Tibial nerve (tissue), 4 donors: ENCODE data around the gene CCZ1. TPM values are rescaled to one million over a fixed set of nuclear protein-coding genes. Genes with fewer than 3 reads are reported as not detected.
"Not testable (repeated sequence)": the region's sequence is repeated elsewhere in the genome, so short reads cannot be mapped to it uniquely, and the experiment has no call there.

ENCODE experiments used
- DNase-seq, 2 donors: peaks; one replicate each; pipeline ENCODE4 v3.0.0-alpha.2; 2019; ENCODE audit warnings: low spot score in 2 of 2
- H3K27ac ChIP-seq, 4 donors: fragments of 200-600 bp; sonication (generic) in 3 of 4; one replicate each; pipeline ENCODE4 v1.5.1; 2017 to 2019; ENCODE audit warnings: mild to moderate bottlenecking in 1 of 4
- H3K27me3 ChIP-seq, 2 donors: fragments of 200-600 bp; sonication (generic) in 1 of 2; one replicate each; pipeline versions ENCODE4 v1.5.1 to v1.6.0; 2017 to 2019
- H3K36me3 ChIP-seq, 3 donors: fragments of 200-600 bp; sonication (generic); one replicate each; pipeline ENCODE4 v1.5.1; 2018 to 2019
- H3K4me1 ChIP-seq, 4 donors: fragments of 200-600 bp; sonication (generic) in 3 of 4; one replicate each; pipeline ENCODE4 v1.5.1; 2017 to 2019
- H3K4me3 ChIP-seq, 4 donors: fragments of 200-600 bp; sonication (generic) in 3 of 4; one replicate each; pipeline ENCODE4 v1.5.1; 2017 to 2019; ENCODE audit warnings: mild to moderate bottlenecking in 1 of 4, moderate library complexity in 1 of 4
- H3K9me3 ChIP-seq, 4 donors: fragments of 200-600 bp; sonication (generic) in 3 of 4; one replicate each; pipeline ENCODE4 v1.5.1; 2017 to 2019
- WGBS, 2 donors: methylation state at CpG; one replicate each; pipeline ENCODE4 v1.1.5; 2018; 5-methylcytosine and 5-hydroxymethylcytosine counted together
- small RNA-seq: library from RNA; depleted of rRNA; stranded (forward); fragments of <200 nt; gene quantifications from one replicate; pipeline ENCODE3, GENCODE V24; 2016
- total RNA-seq, 4 donors: library from RNA; depleted of rRNA; stranded (reverse); fragments of >200 nt; gene quantifications; one replicate each; pipeline ENCODE4 v1.1.0, GENCODE V29; 2016

Gene CCZ1
- total RNA-seq, 4 donors from 2014 or later = 30.8 to 44.1 (median 38.1) TPM

DNA sequence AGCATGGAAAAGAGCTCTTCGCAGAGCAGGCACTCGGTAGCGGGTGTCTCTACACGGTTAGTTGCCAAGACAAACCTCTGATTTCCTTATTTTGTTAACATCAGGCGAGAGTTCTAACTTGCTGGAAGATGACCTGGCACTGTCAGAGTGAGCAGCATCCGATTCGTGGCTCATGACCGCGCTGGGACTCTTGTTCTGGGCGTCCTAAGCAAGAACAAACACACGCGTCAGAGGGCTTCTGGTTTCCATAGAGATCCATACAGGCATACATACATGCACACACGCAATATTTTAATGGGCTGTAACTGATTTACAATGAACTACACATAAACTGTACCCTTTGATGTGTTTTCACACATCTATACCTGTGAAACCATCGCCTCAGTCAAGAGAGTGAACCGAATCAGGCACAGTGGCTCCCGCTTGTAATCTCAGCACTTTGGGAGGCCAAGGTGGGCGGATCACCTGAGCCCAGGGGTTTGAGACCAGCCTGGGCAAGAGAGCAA lies 36.5 kb downstream of the CCZ1 start:
- H3K36me3 ChIP-seq, H3K4me1 ChIP-seq, H3K27ac ChIP-seq, DNase-seq, H3K27me3 ChIP-seq, H3K4me3 ChIP-seq, H3K9me3 ChIP-seq: not testable (repeated sequence)
- WGBS, 2 donors = no CpG with 5 or more reads among the region's 17 CpGs

DNA sequence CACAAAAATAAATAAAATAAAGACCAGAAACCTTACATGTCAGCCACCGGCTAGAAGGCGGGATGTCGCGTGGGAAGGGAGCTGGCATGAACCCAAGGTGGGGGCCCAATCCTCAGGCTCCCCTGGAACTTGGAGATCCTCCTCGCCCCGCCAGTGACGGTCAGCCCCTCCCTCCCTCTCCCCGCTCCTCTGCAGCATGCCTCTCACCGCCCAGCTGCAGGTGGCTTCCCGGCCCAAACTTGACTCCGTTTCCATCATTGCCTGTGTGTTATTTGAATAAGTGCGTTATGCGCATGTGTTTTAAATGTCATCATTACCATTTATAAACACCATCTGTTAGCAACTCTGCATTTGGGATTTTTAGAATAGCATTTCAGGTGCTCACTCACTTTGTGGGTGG lies 64.7 kb downstream of the CCZ1 start:
- not testable (repeated sequence) for H3K36me3 ChIP-seq
- 27 to 67% methylated on average over 3 of the region's 13 CpGs for whole genome bisulfite sequencing, 2 donors

DNA sequence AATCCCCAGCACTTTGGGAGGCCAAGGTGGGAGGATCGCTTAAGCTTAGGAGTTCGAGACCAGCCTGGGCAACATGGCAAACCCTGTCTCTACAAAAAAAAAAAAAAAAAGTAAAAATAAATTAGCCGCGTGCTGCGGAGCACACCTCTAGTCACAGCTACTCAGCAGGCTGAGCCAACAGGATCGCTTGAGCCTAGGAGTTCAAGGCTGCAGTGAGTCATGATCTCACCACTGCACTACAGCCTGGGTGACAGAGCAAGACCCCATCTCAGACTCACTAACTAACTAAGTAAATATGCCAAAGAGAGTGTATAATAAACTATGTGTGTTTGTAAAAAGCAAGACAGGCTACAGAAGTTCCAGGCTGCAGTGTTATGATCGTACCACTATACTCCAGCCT lies 65.3 kb downstream of the CCZ1 start:
- H3K9me3 ChIP-seq, H3K36me3 ChIP-seq, H3K27me3 ChIP-seq, H3K27ac ChIP-seq, H3K4me1 ChIP-seq, H3K4me3 ChIP-seq, DNase-seq: not testable (repeated sequence)
- WGBS, 2 donors = 79 to 85% methylated on average over 4 to 5 of the region's 7 CpGs

More for the DNA sequence above, 64.7 kb downstream of the CCZ1 start:
- H3K27me3 ChIP-seq, H3K4me3 ChIP-seq, H3K27ac ChIP-seq, H3K9me3 ChIP-seq, DNase-seq, H3K4me1 ChIP-seq: not testable (repeated sequence)

DNA sequence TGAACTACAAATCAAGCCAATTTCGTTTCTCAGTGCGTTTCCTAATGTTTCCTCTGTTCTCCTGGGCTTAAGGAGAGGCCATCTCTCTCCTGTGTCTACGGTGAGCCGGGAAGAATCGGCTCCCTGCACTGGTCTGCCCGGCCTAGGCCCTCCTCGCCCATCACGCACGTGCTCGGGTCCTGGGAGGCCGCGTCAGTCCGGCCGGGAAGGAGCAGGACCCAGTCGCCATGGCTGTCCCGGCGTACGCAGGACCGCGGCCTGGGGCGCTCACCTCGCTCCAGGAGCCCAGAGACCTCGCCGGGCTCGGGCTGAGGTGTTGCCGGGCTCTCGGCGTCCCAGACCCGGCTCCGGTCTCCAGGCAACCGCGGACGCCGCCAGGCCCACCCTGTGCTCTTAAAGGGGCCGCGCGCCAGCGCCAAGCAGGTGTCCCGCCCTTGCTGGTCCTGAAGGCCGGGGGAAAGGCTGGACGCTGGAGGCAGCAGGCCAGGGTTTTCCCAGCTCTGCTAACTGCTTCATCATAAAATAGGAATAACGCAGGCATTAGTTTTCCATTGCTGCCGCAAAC lies 71.9 kb downstream of the CCZ1 start, which contains the start of gene RSPH10B:
Gene RSPH10B, minus strand, starts transcription at position 343 of the 565 bp plus-strand sequence. CDS start 3,573 bp downstream, outside the sequence.
- WGBS, 2 donors = no CpG with 5 or more reads among the region's 43 CpGs
- peak within 1 kb of the TSS in 1 of 4 donors; percentile 24 for H3K4me3 ChIP-seq
- H3K27ac ChIP-seq, H3K4me1 ChIP-seq, H3K9me3 ChIP-seq, H3K36me3 ChIP-seq, H3K27me3 ChIP-seq, DNase-seq: not testable (repeated sequence)

DNA sequence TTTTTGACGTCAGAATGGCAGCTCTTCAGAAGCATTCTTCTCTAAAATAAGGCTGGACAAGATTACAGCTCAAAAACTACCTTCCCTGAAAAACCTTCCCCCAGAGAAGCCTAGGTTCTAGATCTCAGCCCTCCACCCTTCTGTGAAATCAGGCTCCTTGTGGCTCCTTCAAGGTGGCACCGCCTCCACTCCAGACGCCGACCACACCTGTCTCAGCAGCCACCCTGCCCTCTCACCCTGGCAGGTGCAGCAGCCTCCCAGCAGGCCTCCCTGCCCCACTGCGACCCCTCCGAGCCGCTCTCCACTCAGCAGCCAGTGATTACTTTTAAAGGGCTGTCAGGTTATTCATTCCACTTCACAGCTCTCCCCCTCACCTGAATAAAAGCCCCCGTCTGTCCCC lies 75.0 kb downstream of the CCZ1 start:
- no CpG with 5 or more reads among the region's 8 CpGs for WGBS, 2 donors
- not testable (repeated sequence) for H3K4me3 ChIP-seq, DNase-seq, H3K27ac ChIP-seq, H3K27me3 ChIP-seq, H3K9me3 ChIP-seq, H3K4me1 ChIP-seq
- peaks cover 0 to 14% (median 0%) of the 10 kb centered on the region in 3 donors for H3K36me3 ChIP-seq

Small RNA genes within 50 kb of the gene (small RNA-seq; reads per million reads assigned to genes)
- not detected for gene RN7SL556P

Other genes starting within 250 kb of the CCZ1 start
- gene RNF216, start 117.1 kb upstream of the CCZ1 start, total RNA-seq = 10 to 100 TPM; 33.5 to 43.8 (median 36.9) TPM
- not detected for gene OCM, start 17.9 kb upstream of the CCZ1 start, total RNA-seq
- under 1 TPM in 1 of 4 donors, not detected in 3; 0.20 TPM for gene RSPH10B, start 72.0 kb downstream of the CCZ1 start, total RNA-seq
- gene PMS2, start 110.3 kb downstream of the CCZ1 start, total RNA-seq = 10 to 100 TPM; 11.5 to 22.7 (median 12.8) TPM
- gene AIMP2, start 110.5 kb downstream of the CCZ1 start, total RNA-seq = 10 to 100 TPM; 28.7 to 36.9 (median 34.7) TPM
- gene ANKRD61, start 132.6 kb downstream of the CCZ1 start, total RNA-seq = under 1 TPM in 1 of 4 donors, not detected in 3; 0.63 TPM
- gene EIF2AK1, start 160.4 kb downstream of the CCZ1 start, total RNA-seq = 100 to 1,000 TPM; 141 to 252 (median 221) TPM
- gene USP42, start 206.2 kb downstream of the CCZ1 start, total RNA-seq = 10 to 100 TPM in 3 of 4 donors, 1 to 10 TPM in 1; 8.8 to 18.3 (median 11.6) TPM